ENCODE results near the gene CLIC5. TPM values are rescaled to one million over a fixed set of nuclear protein-coding genes. Genes with fewer than 3 reads are reported as not detected.

The CLIC5 gene
- total and polyA plus RNA-seq, 12 donors = 0.94 to 5.6 (median 1.6) TPM

DNA sequence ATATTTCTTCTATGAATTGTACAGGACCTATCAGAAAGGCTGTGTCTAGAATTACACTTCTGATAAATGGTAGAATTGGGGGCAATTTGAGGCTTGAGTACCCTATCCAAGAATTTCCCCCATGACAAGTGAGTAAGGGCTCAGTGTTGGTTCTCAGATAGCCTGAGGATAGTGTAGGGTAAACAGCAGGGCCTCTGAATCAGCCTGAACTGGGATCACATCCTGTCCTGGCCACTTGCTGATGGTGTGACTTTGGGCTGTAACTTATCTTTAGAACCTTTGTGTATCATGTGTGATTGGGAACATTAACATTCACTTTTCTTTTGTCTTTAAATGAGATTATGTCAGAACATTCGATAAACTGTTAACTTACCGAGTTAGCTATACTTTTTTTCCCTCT lies 151.0 kb downstream of the CLIC5 start:
- 87 to 97% (median 94%) methylated on average over 2 of the region's 2 CpGs for WGBS, 4 donors
- no peak overlapping the region for H3K27ac ChIP-seq
- H3K4me1 ChIP-seq (replicated peaks in 1 of 2) = no peaks in the 10 kb centered on the region
- H3K36me3 ChIP-seq (replicated peaks in 1 of 2) = no peaks in the 10 kb centered on the region
- no peaks in the 10 kb centered on the region for H3K9me3 ChIP-seq (replicated peaks in 1 of 3)
- DNase-seq = no peak
- H3K27me3 ChIP-seq = no peaks in the 10 kb centered on the region
- TF ChIP-seq CTCF (IDR thresholded peaks at IDR 0.05) = no peak
- TF ChIP-seq POLR2A (IDR thresholded peaks at IDR 0.05) = no peak
- H3K4me3 ChIP-seq = no peak overlapping the region
- intact Hi-C loops (cut with DNase I) = no loop called here

DNA sequence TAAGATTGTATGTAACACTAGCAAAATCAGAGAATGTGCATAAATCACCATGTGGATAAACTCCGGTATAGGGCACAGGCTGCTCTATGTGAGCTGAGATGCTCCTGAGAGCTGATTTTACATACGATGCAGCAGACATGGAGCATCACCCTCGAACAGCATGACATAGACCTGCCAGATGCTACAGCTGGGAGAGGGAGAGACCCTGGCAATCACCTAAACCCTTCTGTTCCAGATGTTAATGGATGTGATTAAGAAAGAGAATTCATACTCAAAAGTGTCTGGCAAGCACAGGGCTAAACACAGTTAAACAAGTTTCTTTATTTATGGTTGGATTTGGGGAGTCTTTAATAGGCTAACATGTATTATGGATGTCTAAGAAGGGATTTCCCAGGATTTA lies 157.0 kb downstream of the CLIC5 start:
- WGBS, 4 donors = 69 to 80% (median 74%) methylated on average over 3 of the region's 3 CpGs
- no peak for DNase-seq
- H3K27me3 ChIP-seq = no peaks in the 10 kb centered on the region
- intact Hi-C loops (cut with DNase I) = no loop called here
- TF ChIP-seq POLR2A (IDR thresholded peaks at IDR 0.05) (no peak), CTCF (IDR thresholded peaks at IDR 0.05) (no peak)
- no peaks in the 10 kb centered on the region for H3K9me3 ChIP-seq (replicated peaks in 1 of 3)
- no peaks in the 10 kb centered on the region for H3K4me1 ChIP-seq (replicated peaks in 1 of 2)
- no peak overlapping the region for H3K4me3 ChIP-seq
- H3K36me3 ChIP-seq (replicated peaks in 1 of 2) = no peaks in the 10 kb centered on the region
- H3K27ac ChIP-seq = no peak overlapping the region

GRCh38 chr6:45857827-45858226 lies 157.8 kb downstream of the CLIC5 start:
- no peaks in the 10 kb centered on the region for H3K36me3 ChIP-seq (replicated peaks in 1 of 2)
- TF ChIP-seq POLR2A (IDR thresholded peaks at IDR 0.05) (no peak), CTCF (IDR thresholded peaks at IDR 0.05) (no peak)
- no peak overlapping the region for H3K27ac ChIP-seq
- intact Hi-C loops (cut with DNase I) = no loop called here
- 67 to 88% (median 74%) methylated on average over 2 of the region's 2 CpGs for WGBS, 4 donors
- no peaks in the 10 kb centered on the region for H3K27me3 ChIP-seq
- H3K9me3 ChIP-seq (replicated peaks in 1 of 3) = no peaks in the 10 kb centered on the region
- no peak for DNase-seq
- no peaks in the 10 kb centered on the region for H3K4me1 ChIP-seq (replicated peaks in 1 of 2)
- H3K4me3 ChIP-seq = no peak overlapping the region

DNA sequence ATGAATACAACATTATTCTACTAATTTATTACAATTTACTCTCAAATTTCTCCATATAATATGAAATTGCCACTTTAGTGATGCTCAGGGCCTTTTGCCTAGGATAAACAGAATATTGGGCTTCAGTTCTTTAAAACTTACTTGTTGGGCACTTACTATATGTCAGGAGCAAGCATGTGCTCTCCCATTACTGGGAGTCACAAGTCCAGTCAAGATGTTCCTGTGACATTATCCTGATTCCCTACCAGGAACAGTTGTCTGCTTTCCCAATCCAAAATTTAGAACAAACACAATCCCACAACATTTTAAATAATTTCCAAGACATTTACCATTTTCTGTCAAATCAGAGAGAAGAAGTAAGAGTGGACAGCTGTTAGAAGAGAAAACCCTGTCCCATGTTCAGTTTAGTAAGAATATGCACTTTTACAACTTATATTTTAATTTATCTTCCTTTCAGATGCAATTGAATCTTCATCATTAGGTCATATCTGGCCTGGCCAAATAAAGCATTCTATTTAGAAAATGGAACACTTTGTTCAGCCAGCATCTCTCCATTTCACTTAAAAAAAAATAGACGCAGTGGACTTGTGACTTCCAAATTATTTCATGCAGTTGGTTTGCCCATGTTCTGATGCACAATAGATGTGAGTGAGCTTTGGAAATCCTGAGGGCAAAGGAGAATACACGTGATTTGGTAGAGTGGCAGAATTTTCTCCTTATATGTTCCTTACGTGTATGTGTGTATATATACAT lies 159.8 kb downstream of the CLIC5 start:
- Histone ChIP-seq H3K27me3 (no peaks in the 10 kb centered on the region), H3K9me3 (replicated peaks in 1 of 3) (no peaks in the 10 kb centered on the region), H3K4me1 (replicated peaks in 1 of 2) (no peaks in the 10 kb centered on the region), H3K4me3 (no peak overlapping the region), H3K36me3 (replicated peaks in 1 of 2) (no peaks in the 10 kb centered on the region), H3K27ac (no peak overlapping the region)
- 76 to 83% (median 80%) methylated on average over 3 of the region's 3 CpGs for WGBS, 4 donors
- no peak for DNase-seq
- intact Hi-C loops (cut with DNase I) = no loop called here
- TF ChIP-seq CTCF (IDR thresholded peaks at IDR 0.05) (no peak), POLR2A (IDR thresholded peaks at IDR 0.05) (no peak)

All from adrenal gland (tissue), 12 donors.